GM10248 (cell line): ENCODE data around the gene TLX2.

Experiments used
- CTCF ChIA-PET: fragments of 300-600 bp; sonication (Branson Sonifier 250); formaldehyde crosslinking; extraction: SDS; loops from one replicate; lab custom pipeline; 2021; ENCODE audit warnings: antibody characterized with exemption; lab: Yijun Ruan, JAX
- POLR2A ChIA-PET: fragments of 350-650 bp; sonication (Branson Sonifier 250); formaldehyde crosslinking; extraction: SDS; loops from one replicate; lab custom pipeline; 2020; ENCODE audit warnings: antibody characterized with exemption; lab: Yijun Ruan, JAX
- DNase-seq: peaks from one replicate; pipeline ENCODE4 v3.0.0; 2012; ENCODE audit errors: extremely low spot score
- CTCF ChIP-seq: IDR thresholded peaks from 2 replicates; pipeline ENCODE4 v1.5.1; 2012; ENCODE audit warnings: mild to moderate bottlenecking, low read depth; ENCODE audit errors: extremely low read depth, missing control alignments, control extremely low read depth

Gene TLX2

DNA sequence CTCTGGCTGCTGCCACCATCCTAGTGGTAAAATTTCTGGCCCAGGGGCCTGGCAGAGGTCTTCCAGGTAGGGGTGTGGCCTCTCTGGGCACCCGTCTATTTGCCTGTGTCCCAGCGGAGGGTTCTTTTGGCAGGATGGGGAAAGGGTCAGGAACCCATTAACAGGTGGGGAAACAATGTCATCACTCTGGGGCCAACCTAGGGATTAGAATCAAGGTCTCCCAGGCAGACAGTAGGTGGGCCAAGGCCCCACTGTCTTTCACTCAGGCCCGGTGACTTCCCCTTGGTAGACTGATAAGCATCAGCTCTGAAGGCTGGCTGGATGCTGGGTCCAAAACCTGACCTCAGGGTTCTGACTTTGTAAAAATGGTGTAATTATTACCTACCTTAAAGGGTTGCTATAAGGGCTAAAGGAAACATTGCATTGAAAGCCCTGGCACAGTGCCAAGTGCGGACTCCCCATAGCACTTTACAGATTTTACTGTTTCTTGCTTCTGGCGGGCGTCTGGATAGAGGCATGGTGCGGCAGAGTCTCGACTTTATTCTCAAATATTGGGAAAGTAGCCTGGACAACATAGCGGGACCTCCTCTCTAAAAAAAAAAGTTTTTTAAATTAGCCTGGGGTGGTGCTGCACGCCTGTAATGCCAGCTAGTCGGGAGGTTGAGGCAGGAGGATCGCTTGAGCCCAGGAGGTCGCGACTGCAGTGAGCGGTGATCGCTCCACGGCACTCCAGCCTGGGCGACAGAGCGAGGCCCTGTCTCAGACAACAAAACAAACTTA, 17.1 kb upstream of the TLX2 start:
- no peak for DNase-seq
- no peak for TF ChIP-seq CTCF
- ChIA-PET POLR2A (no interaction called here), CTCF (interaction anchor here (0.7 to 1.9 kb wide), 8 partner anchors 14 to 91 kb away, joined by 3 to 8 read pairs (median 4); partner anchors contain the start of genes CCDC142, TLX2 and TTC31)

GRCh38 chr2:74497777-74498499, 16.3 kb upstream of the TLX2 start:
- no peak for TF ChIP-seq CTCF
- CTCF ChIA-PET: interaction anchor here (0.7 to 1.6 kb wide), 9 partner anchors 15 to 90 kb away, joined by 3 to 7 read pairs (median 3); partner anchors contain the start of genes AUP1, CCDC142, HTRA2 and TLX2
- DNase-seq: peak; percentile 47
- POLR2A ChIA-PET: no interaction called here

GRCh38 chr2:74498500-74499266, 15.6 kb upstream of the TLX2 start:
- TF ChIP-seq CTCF: no peak
- CTCF ChIA-PET: interaction anchor here (1.0 to 2.5 kb wide), 7 partner anchors 9 to 90 kb away, joined by 3 to 10 read pairs (median 4); partner anchors contain the start of genes AUP1, CCDC142, HTRA2 and TLX2
- POLR2A ChIA-PET: no interaction called here
- DNase-seq: peak; percentile 39

DNA sequence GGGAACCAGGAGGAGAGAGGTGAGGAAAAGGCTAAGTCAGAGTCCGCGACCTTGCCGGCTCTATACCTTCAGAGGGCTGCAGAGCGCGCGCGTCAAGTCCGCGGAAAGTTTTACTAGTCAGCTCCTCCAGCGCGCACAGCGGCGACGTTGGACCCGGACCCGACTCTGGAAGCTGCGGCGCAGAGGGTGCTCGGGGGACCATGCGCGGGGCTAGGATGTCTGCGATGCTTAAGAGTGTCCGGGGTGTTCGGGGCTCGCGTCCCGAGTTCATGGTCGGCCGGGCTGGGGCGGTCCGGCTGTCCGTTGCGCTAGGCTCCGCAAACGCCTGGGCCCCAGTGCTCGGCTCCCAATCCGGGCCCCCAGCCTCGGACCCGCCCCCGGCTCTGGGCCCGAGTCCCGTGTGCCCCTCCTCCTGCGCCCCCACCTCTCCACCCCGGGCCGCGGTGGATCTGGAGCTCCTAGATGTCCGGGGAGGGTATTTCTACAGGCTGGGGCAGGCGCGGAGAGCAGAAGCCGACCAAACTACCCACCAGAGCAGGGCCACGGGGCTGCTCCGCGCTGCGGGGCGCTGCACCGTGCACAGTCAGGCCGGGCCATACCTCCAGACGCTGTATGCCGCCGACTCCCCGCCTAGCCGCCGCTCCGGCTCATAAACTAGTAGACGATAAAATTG, 14.8 kb upstream of the TLX2 start, which contains the start of gene LBX2:
Gene LBX2 (minus strand): TSS at position 337 of the 673 bp plus-strand sequence. CDS start 66 bp downstream, at position 271.
- no peak for DNase-seq
- POLR2A ChIA-PET: interaction anchor here (0.5 kb wide), 1 partner anchor 48 kb away, joined by 4 read pairs; no protein-coding TSS in a partner anchor
- CTCF ChIA-PET: interaction anchor here (1.0 to 2.5 kb wide), 5 partner anchors 9 to 86 kb away, joined by 3 to 11 read pairs (median 7); partner anchors contain the start of genes CCDC142 and TTC31
- TF ChIP-seq CTCF: no peak

- no peak for DNase-seq
- ChIA-PET CTCF (interaction anchor here (0.9 to 2.5 kb wide), 10 partner anchors 10 to 86 kb away, joined by 3 to 11 read pairs (median 4); partner anchors contain the start of genes CCDC142 and TTC31), POLR2A (interaction anchor here (0.5 to 0.6 kb wide), 2 partner anchors 49 to 319 kb away, joined by 3 to 4 read pairs; no protein-coding TSS in a partner anchor)
- no peak for TF ChIP-seq CTCF
Measured at GRCh38 chr2:74499940-74500577, 14.2 kb upstream of the TLX2 start.
